ENCODE results near the gene RHO.

RHO gene

DNA sequence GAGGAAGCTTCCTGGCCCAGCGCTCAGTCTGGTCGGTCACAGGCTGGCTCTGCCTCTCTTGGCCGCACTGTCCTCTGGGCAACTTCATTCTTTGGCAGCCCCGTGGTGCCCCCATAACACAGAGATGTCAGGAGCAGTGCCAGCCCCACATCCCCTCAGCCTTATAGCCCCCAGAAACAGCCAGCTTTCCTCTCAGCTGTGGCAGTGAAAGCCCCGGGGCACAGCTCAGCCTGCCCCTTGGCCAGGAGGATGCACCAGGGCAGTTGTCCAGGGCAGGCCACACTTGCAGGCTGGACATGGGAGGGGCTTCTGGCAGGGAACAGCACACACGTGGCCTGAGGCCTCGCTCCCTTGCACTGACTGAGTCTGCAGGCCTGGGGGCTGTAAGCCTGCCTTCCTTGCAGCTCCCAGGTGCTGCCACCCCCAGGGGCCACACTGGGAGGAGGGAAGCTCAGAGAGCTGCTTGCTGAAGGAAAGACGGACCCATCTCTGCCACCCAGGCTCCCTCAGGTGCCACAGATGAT, 10.3 kb upstream of the RHO start:
- FAIRE-seq (no peak), DNase-seq (ENCODE audit: extremely low spot score, insufficient read length, low read depth) (no peak)

GRCh38 chr3:129518581-129518980, 9.9 kb upstream of the RHO start:
- no peak for FAIRE-seq
- no peak for DNase-seq (ENCODE audit: extremely low spot score, insufficient read length, low read depth)

DNA sequence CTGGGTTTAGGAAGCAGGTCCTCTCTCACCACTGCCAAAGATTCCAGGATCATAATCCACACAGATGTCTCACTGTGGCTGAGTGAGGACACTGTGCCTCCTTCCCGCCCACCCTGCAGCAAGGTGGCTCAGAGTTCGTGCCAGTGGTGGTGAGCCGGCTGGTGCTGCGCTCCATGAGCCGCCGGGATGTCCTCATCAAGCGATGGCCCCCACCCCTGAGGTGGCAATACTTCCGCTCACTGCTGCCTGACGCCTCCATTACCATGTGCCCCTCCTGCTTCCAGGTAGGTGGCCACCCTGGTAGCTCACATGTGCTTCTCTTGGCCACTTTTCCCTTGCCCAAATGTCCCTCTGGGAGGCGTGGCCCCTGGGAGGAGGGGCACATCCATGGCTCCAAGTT, 9.0 kb upstream of the RHO start:
- no peak for DNase-seq (ENCODE audit: extremely low spot score, insufficient read length, low read depth)
- FAIRE-seq = no peak

GRCh38 chr3:129519896-129520715, 8.3 kb upstream of the RHO start:
- FAIRE-seq = no peak
- no peak for DNase-seq (ENCODE audit: extremely low spot score, insufficient read length, low read depth)

GRCh38 chr3:129520960-129521359, 7.5 kb upstream of the RHO start:
- no peak for DNase-seq (ENCODE audit: extremely low spot score, insufficient read length, low read depth)
- FAIRE-seq = no peak

GRCh38 chr3:129521611-129522010, 6.8 kb upstream of the RHO start:
- no peak for FAIRE-seq
- no peak for DNase-seq (ENCODE audit: extremely low spot score, insufficient read length, low read depth)

GRCh38 chr3:129522953-129523352, 5.5 kb upstream of the RHO start:
- DNase-seq (ENCODE audit: extremely low spot score, insufficient read length, low read depth) = no peak
- FAIRE-seq = no peak

DNA sequence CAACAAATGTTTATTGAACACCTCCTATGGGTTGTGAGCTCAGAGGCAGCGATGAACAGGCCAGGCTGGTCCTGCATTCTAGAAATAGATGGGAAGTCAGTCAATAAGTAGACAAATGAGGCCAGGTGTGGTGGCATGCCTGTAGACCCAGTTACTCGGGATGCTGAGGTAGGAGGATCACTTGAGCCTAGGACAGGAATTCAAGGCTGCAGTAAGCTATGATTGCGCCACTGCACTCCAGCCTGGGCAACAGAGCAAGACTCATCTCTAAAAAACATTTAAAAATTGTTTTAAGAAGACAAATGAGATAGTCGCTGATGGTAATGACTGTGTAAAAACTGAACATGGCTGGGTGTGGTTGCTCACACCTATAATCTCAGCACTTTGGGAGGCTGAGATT, 4.4 kb upstream of the RHO start:
- FAIRE-seq (no peak), DNase-seq (ENCODE audit: extremely low spot score, insufficient read length, low read depth) (no peak)

- FAIRE-seq (no peak), DNase-seq (ENCODE audit: extremely low spot score, insufficient read length, low read depth) (no peak)
These were observed 3.0 kb upstream of the RHO start for GRCh38 chr3:129525341-129525968.

GRCh38 chr3:129526121-129526900, 2.1 kb upstream of the RHO start:
- FAIRE-seq = peak; percentile 92
- peak; percentile 45 for DNase-seq (ENCODE audit: extremely low spot score, insufficient read length, low read depth)

DNA sequence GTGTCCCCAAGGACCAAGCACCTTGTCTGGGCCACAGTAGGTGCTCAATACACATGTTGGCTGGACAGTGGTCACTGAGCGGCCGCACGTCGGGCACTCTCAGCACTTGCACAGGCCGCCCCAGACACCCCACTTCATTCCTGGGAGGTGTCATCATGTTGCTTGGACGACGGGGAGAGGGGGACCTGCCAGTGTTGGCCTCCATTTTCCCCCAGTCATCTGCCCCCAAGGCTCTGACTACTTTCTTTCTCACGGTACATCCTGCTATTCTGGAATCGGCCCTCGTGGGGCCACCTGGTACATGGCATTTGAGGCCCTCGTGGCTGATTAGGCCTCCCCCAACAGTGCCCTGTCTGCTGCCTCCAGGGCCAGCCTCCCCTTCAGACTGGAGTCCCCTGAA, 1.2 kb upstream of the RHO start:
- FAIRE-seq (no peak), DNase-seq (ENCODE audit: extremely low spot score, insufficient read length, low read depth) (no peak)

- FAIRE-seq (no peak), DNase-seq (ENCODE audit: extremely low spot score, insufficient read length, low read depth) (no peak)
These were observed 1.2 kb downstream of the RHO start for GRCh38 chr3:129529436-129530210.

DNA sequence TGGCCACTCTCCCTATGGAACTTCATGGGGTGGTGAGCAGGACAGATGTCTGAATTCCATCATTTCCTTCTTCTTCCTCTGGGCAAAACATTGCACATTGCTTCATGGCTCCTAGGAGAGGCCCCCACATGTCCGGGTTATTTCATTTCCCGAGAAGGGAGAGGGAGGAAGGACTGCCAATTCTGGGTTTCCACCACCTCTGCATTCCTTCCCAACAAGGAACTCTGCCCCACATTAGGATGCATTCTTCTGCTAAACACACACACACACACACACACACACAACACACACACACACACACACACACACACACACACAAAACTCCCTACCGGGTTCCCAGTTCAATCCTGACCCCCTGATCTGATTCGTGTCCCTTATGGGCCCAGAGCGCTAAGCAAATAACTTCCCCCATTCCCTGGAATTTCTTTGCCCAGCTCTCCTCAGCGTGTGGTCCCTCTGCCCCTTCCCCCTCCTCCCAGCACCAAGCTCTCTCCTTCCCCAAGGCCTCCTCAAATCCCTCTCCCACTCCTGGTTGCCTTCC, 1.9 kb downstream of the RHO start:
- DNase-seq (ENCODE audit: extremely low spot score, insufficient read length, low read depth) (no peak), FAIRE-seq (no peak)

DNA sequence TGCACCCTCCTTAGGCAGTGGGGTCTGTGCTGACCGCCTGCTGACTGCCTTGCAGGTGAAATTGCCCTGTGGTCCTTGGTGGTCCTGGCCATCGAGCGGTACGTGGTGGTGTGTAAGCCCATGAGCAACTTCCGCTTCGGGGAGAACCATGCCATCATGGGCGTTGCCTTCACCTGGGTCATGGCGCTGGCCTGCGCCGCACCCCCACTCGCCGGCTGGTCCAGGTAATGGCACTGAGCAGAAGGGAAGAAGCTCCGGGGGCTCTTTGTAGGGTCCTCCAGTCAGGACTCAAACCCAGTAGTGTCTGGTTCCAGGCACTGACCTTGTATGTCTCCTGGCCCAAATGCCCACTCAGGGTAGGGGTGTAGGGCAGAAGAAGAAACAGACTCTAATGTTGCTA, 2.4 kb downstream of the RHO start:
- DNase-seq (ENCODE audit: extremely low spot score, insufficient read length, low read depth) (no peak), FAIRE-seq (no peak)

GRCh38 chr3:129531699-129532098, 3.3 kb downstream of the RHO start:
- DNase-seq (ENCODE audit: extremely low spot score, insufficient read length, low read depth) = no peak
- FAIRE-seq = no peak

DNA sequence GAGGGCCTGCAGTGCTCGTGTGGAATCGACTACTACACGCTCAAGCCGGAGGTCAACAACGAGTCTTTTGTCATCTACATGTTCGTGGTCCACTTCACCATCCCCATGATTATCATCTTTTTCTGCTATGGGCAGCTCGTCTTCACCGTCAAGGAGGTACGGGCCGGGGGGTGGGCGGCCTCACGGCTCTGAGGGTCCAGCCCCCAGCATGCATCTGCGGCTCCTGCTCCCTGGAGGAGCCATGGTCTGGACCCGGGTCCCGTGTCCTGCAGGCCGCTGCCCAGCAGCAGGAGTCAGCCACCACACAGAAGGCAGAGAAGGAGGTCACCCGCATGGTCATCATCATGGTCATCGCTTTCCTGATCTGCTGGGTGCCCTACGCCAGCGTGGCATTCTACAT, 3.8 kb downstream of the RHO start:
- DNase-seq (ENCODE audit: extremely low spot score, insufficient read length, low read depth) = no peak
- no peak for FAIRE-seq

DNA sequence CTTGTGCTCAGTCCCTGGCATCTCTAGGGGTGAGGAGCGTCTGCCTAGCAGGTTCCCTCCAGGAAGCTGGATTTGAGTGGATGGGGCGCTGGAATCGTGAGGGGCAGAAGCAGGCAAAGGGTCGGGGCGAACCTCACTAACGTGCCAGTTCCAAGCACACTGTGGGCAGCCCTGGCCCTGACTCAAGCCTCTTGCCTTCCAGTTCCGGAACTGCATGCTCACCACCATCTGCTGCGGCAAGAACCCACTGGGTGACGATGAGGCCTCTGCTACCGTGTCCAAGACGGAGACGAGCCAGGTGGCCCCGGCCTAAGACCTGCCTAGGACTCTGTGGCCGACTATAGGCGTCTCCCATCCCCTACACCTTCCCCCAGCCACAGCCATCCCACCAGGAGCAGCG, 5.0 kb downstream of the RHO start:
- DNase-seq (ENCODE audit: extremely low spot score, insufficient read length, low read depth) (no peak), FAIRE-seq (no peak)

DNA sequence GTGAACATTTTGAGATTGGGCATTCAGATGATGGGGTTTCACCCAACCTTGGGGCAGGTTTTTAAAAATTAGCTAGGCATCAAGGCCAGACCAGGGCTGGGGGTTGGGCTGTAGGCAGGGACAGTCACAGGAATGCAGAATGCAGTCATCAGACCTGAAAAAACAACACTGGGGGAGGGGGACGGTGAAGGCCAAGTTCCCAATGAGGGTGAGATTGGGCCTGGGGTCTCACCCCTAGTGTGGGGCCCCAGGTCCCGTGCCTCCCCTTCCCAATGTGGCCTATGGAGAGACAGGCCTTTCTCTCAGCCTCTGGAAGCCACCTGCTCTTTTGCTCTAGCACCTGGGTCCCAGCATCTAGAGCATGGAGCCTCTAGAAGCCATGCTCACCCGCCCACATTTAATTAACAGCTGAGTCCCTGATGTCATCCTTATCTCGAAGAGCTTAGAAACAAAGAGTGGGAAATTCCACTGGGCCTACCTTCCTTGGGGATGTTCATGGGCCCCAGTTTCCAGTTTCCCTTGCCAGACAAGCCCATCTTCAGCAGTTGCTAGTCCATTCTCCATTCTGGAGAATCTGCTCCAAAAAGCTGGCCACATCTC, 6.1 kb downstream of the RHO start:
- no peak for FAIRE-seq
- no peak for DNase-seq (ENCODE audit: extremely low spot score, insufficient read length, low read depth)

DNA sequence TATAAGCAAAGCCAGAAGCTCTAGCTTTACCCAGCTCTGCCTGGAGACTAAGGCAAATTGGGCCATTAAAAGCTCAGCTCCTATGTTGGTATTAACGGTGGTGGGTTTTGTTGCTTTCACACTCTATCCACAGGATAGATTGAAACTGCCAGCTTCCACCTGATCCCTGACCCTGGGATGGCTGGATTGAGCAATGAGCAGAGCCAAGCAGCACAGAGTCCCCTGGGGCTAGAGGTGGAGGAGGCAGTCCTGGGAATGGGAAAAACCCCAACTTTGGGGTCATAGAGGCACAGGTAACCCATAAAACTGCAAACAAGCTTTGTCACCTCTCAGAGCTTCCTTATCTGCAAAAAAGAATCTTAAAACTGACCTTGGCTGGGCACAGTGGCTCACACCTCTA, 6.6 kb downstream of the RHO start:
- no peak for FAIRE-seq

GRCh38 chr3:129536374-129536667, 7.9 kb downstream of the RHO start:
- no peak for FAIRE-seq
- DNase-seq (ENCODE audit: extremely low spot score, insufficient read length, low read depth) = no peak

More for the DNA sequence above, 6.6 kb downstream of the RHO start:
- DNase-seq (ENCODE audit: extremely low spot score, insufficient read length, low read depth) = no peak

All from GM18507 (cell line).